ENCODE measurements around the gene TES. TPM values are rescaled to one million over a fixed set of nuclear protein-coding genes. Genes with fewer than 3 reads are reported as not detected.

TES gene, protein sequence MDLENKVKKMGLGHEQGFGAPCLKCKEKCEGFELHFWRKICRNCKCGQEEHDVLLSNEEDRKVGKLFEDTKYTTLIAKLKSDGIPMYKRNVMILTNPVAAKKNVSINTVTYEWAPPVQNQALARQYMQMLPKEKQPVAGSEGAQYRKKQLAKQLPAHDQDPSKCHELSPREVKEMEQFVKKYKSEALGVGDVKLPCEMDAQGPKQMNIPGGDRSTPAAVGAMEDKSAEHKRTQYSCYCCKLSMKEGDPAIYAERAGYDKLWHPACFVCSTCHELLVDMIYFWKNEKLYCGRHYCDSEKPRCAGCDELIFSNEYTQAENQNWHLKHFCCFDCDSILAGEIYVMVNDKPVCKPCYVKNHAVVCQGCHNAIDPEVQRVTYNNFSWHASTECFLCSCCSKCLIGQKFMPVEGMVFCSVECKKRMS
- 10 to 100 TPM; 10.4 to 29.3 (median 22.4) TPM for total RNA-seq (2021; fragmentation: NEBNext Ultra II Directional; extraction: Animal tissue kit (Norgen Biotek cat#: 25700))
- long read RNA-seq, partial matches to known transcripts: 2 of 7 reads
- long read RNA-seq, other reads (novel, unspliced or antisense): 3 of 7 reads

DNA sequence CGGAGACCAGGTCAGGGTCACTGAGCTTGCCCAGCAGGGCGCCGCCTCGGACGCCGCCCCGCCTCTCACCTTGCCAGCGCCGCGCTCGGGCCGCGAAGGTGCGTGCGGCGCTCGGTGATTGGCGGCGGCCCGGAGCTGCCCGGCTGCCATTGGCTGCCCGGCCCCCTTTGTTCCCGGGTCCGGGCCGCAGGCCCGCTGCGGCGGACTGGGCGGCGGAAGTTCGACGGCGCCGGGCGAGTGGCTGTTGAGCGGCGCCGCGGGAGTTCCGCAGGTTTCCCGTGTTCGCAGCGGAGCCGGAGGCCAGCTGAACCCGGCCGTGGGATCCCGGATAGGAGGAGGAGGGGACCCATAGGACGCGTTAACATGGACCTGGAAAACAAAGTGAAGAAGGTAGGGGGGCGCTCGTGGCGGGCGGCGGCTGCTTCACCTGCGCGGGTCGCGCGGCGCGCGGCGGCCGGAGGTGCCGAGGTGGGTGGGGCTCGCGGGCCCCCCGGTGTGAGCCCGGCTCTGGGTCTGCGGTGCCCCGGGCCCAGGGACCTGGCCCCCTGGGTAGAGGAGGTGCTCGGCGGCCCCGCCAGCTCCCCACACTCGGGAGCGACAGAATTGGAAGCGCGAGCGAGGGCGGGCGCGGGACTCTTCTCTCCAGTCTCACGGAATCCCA lies at the start of gene TES:
TES (plus strand) TSS at position 195 of the 661 bp plus-strand sequence; CDS start at position 364, 169 bp downstream.
- peaks cover 44% of the 10 kb centered on the region for H3K4me1 Mint-ChIP-seq (ENCODE audit: low read depth)
- no peaks in the 10 kb centered on the region for H3K9me3 Mint-ChIP-seq
- TF ChIP-seq, protein P1, sequence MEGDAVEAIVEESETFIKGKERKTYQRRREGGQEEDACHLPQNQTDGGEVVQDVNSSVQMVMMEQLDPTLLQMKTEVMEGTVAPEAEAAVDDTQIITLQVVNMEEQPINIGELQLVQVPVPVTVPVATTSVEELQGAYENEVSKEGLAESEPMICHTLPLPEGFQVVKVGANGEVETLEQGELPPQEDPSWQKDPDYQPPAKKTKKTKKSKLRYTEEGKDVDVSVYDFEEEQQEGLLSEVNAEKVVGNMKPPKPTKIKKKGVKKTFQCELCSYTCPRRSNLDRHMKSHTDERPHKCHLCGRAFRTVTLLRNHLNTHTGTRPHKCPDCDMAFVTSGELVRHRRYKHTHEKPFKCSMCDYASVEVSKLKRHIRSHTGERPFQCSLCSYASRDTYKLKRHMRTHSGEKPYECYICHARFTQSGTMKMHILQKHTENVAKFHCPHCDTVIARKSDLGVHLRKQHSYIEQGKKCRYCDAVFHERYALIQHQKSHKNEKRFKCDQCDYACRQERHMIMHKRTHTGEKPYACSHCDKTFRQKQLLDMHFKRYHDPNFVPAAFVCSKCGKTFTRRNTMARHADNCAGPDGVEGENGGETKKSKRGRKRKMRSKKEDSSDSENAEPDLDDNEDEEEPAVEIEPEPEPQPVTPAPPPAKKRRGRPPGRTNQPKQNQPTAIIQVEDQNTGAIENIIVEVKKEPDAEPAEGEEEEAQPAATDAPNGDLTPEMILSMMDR (IDR thresholded peaks at IDR 0.05): no peak; the same call in 1 of the 2 replicates
- H3K27me3 Mint-ChIP-seq (ENCODE audit: insufficient read depth): no peaks in the 10 kb centered on the region; the same call in none of the 2 replicates
- no peak for DNase-seq
- H3K4me3 Mint-ChIP-seq: peak within 1 kb of the TSS; percentile 91
- H3K36me3 Mint-ChIP-seq (ENCODE audit: low read depth): no peaks in the 10 kb centered on the region
- peak within 1 kb of the TSS; percentile 93 for H3K27ac Mint-ChIP-seq

DNA sequence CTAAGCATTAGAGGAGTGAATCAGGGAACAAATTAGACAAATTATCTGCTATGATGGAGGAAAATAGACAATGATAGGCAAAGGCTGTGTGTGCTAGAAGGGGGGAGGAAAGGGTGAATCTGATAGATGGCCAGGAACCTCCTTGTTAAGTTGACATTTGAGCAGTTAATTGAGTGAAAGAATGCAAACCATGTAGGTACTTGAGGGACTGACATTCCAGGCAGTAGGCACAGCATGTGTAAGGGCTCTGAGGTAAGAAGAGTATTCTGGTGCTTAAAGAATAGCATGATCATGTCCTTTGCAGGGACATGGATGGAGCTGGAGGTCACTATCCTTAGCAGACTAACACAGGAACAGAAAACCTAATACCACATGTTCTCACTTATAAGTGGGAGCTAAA lies 48.6 kb upstream of the TES start:
- peaks cover 2% of the 10 kb centered on the region; the same call in 1 of the 2 replicates for H3K27me3 Mint-ChIP-seq (ENCODE audit: insufficient read depth)
- H3K4me3 Mint-ChIP-seq: no peak overlapping the region
- TF ChIP-seq, protein P1 (IDR thresholded peaks at IDR 0.05): no peak
- no peak overlapping the region for H3K27ac Mint-ChIP-seq
- no peaks in the 10 kb centered on the region for H3K36me3 Mint-ChIP-seq (ENCODE audit: low read depth)
- peaks cover 7% of the 10 kb centered on the region for H3K4me1 Mint-ChIP-seq (ENCODE audit: low read depth)
- no peak for DNase-seq
- no peaks in the 10 kb centered on the region for H3K9me3 Mint-ChIP-seq

DNA sequence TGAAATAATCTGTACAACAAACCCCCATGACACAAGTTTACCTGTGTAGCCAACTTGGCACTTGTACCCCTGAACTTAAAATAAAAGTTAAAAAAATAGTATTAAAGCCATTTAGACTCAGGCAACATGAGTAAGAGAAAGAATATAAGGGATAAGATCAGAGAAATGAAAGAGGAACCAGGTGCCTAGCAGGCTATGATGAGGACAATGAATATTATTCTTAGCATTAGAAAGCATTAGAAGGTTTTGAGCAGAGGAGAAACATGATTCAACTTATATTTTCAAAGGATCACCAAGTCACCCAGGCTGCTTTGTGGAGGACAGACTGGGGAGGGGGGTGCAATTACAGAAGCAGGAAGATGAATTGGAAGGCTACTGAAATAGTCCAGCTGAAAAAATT lies 48.1 kb upstream of the TES start:
- DNase-seq: no peak
- Mint-ChIP-seq H3K9me3 (no peaks in the 10 kb centered on the region), H3K4me1 (ENCODE audit: low read depth) (peaks cover 7% of the 10 kb centered on the region), H3K27me3 (ENCODE audit: insufficient read depth) (peaks cover 2% of the 10 kb centered on the region; the same call in 1 of the 2 replicates), H3K27ac (no peak overlapping the region), H3K4me3 (no peak overlapping the region), H3K36me3 (ENCODE audit: low read depth) (no peaks in the 10 kb centered on the region)
- TF ChIP-seq, protein P1 (IDR thresholded peaks at IDR 0.05): no peak

DNA sequence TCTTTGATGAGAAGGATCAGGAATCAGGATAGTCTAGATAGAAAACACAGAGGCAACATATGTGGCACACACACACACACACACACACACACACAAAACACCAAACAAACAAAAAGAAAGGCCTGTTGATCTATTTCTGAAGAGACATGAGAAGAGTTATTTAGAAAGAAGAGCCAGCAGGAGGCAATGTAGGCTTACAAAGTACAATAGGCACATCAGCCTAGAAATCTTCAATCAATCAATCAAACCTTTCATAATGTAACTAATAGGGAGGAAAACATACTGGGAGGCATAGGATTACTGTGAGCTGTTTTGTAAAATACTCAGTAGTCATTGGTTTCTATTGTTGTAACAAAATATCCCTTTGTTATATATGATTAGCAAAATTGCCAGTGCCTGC lies 47.3 kb upstream of the TES start:
- Mint-ChIP-seq H3K9me3 (no peaks in the 10 kb centered on the region), H3K4me3 (no peak overlapping the region)

More for the DNA sequence above, 47.3 kb upstream of the TES start:
- Mint-ChIP-seq H3K27ac (no peak overlapping the region), H3K4me1 (ENCODE audit: low read depth) (peaks cover 9% of the 10 kb centered on the region), H3K36me3 (ENCODE audit: low read depth) (no peaks in the 10 kb centered on the region), H3K27me3 (ENCODE audit: insufficient read depth) (peaks cover 2% of the 10 kb centered on the region; the same call in 1 of the 2 replicates)
- DNase-seq: no peak
- TF ChIP-seq, protein P1 (IDR thresholded peaks at IDR 0.05): peak; percentile 63

Measured in HFFc6 (cell line).